NK-92 (cell line): ENCODE data around the gene KCNIP1.
"Not testable (repeated sequence)": the region's sequence is repeated elsewhere in the genome, so short reads cannot be mapped to it uniquely, and the experiment has no call there.

Experiments
- DNase-seq: peaks from one replicate; lab custom pipeline; 2025; ENCODE audit not compliant: unreplicated experiment; lab: John Stamatoyannopoulos, UW

The KCNIP1 gene

GRCh38 chr5:170765868-170766267 lies 262.0 kb downstream of the KCNIP1 start:
- not testable (repeated sequence) for DNase-seq

- DNase-seq = no peak
These were observed 265.4 kb downstream of the KCNIP1 start for GRCh38 chr5:170769246-170769645.

- DNase-seq = no peak
These were observed 266.1 kb downstream of the KCNIP1 start for GRCh38 chr5:170769898-170770416.

GRCh38 chr5:170771496-170771895 lies 267.7 kb downstream of the KCNIP1 start:
- no peak for DNase-seq

GRCh38 chr5:170773024-170773985 lies 269.5 kb downstream of the KCNIP1 start:
- DNase-seq = no peak

- DNase-seq = no peak
These were observed 271.0 kb downstream of the KCNIP1 start for GRCh38 chr5:170774831-170775230.

- DNase-seq = no peak
These were observed 278.1 kb downstream of the KCNIP1 start for GRCh38 chr5:170781946-170782345.

- DNase-seq = no peak
These were observed 278.6 kb downstream of the KCNIP1 start for GRCh38 chr5:170782438-170782837.

GRCh38 chr5:170783498-170784247 lies 279.9 kb downstream of the KCNIP1 start, which contains the start of gene GABRP:
GABRP (plus strand) TSS chr5:170783725; CDS start chr5:170788616, 4,891 bp downstream.
- no peak for DNase-seq

GRCh38 chr5:170785416-170785815 lies 281.6 kb downstream of the KCNIP1 start:
- DNase-seq = no peak
